GM12864 (cell line): ENCODE measurements around the gene MYCN.

Source experiments
- DNase-seq: peaks from one replicate; pipeline ENCODE4 v3.0.0-alpha.2; 2011; ENCODE audit warnings: low read depth
- H3K4me3 ChIP-seq: 2 replicates; pipeline ENCODE4 v1.5.1; 2011; ENCODE audit warnings: mild to moderate bottlenecking, low read depth, low read length, control low read depth
- TF ChIP-seq, protein P1 (sequence below): IDR thresholded peaks from 2 replicates; pipeline ENCODE4 v1.5.1; 2011; ENCODE audit warnings: low read depth, mild to moderate bottlenecking, moderate library complexity, low read length, control low read depth, inconsistent platforms; ENCODE audit errors: missing control alignments

The MYCN gene

DNA sequence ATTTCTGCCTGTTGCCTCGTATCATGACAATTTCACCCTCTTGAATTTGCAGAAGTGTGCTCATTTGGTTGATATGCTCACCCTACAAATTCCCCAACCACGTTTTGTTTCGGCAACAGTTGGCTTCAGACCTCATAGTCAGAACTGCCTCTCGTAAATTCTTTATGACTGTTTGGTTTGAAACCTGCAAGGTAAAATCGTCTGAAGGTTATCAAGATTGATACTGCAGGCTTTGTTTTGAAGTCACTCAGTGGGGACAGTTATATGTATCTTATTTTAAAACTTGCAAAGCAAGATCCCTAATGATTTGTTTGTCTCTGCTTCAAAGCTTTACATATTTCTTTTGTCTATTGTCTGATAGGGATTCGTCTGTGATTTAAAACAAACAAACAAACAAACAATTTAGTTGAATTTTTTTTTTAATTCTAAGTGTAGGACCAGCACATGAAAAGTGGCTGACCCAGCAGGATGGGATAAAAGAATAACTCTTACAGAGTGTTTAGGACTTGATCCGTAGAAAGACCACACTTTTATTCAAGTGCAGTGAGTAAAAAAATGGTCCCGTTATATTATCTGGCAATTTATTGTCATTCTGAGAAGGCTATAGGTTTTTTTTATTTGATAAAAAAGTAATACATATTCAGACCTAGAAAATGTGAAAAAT, 45.7 kb upstream of the MYCN start:
- TF ChIP-seq, protein P1, sequence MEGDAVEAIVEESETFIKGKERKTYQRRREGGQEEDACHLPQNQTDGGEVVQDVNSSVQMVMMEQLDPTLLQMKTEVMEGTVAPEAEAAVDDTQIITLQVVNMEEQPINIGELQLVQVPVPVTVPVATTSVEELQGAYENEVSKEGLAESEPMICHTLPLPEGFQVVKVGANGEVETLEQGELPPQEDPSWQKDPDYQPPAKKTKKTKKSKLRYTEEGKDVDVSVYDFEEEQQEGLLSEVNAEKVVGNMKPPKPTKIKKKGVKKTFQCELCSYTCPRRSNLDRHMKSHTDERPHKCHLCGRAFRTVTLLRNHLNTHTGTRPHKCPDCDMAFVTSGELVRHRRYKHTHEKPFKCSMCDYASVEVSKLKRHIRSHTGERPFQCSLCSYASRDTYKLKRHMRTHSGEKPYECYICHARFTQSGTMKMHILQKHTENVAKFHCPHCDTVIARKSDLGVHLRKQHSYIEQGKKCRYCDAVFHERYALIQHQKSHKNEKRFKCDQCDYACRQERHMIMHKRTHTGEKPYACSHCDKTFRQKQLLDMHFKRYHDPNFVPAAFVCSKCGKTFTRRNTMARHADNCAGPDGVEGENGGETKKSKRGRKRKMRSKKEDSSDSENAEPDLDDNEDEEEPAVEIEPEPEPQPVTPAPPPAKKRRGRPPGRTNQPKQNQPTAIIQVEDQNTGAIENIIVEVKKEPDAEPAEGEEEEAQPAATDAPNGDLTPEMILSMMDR, result no peak
- H3K4me3 ChIP-seq, result no peak overlapping the region
- no peak for DNase-seq

DNA sequence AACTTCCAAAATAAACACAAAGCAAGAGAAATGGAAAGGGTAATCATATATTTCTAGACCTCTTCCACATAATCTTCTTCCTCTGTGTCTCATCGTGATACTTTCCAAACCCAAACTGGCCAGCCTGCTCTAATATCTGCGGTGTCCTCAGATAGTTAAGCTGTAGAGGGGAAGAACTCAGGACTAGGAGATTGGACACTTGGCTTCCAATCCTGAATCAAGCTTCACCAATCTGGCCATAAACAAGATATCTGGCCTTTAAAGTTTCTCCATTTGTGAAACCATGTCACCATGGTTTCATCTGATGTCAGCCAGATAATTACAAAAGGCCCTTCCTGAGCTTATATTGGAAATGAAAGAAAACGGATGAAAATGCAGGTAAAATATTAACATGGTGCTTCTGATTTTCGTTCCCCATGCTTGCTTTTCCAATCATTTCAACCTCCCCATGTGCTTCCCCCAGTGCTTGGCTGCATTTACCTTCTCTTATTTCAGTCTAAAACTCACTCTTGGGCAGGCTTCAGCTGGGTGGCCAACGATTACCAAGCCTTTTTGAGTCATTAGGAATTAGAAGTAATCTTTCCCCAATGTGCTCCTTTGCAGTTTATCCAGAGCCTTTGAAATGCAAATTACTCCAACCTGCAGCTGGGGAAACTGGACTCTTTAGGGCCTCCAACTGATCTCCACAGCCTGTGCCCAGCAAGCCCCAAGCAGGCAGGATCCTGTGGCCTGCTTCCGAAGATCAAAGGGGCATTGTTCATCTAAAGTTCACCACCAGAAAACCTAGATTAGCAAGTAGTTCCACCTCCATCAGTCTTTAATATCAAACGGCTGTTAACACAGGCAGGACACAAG, 44.5 kb upstream of the MYCN start:
- TF ChIP-seq, protein P1, result no peak
- no peak overlapping the region for H3K4me3 ChIP-seq
- DNase-seq, result no peak

DNA sequence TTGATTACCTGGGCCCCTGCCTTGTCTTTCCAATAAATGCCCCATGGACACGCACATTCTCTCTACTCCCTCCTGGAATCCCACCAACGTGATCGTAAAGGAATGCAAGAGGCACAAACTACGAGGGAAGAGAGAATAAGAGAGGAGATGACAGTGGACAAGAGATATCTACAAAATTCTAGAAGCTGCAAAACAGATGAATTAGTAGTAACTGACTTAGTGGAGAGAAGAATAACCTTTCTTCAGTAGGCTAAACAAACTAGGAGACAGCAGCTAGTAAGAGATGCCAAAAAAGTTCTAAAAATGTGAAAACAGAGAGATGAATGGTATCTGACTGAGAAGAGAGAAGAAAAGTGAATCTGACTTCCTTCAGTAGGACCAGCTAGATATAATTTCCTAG, 43.5 kb upstream of the MYCN start:
- no peak overlapping the region for H3K4me3 ChIP-seq
- TF ChIP-seq, protein P1, result no peak
- DNase-seq, result no peak

DNA sequence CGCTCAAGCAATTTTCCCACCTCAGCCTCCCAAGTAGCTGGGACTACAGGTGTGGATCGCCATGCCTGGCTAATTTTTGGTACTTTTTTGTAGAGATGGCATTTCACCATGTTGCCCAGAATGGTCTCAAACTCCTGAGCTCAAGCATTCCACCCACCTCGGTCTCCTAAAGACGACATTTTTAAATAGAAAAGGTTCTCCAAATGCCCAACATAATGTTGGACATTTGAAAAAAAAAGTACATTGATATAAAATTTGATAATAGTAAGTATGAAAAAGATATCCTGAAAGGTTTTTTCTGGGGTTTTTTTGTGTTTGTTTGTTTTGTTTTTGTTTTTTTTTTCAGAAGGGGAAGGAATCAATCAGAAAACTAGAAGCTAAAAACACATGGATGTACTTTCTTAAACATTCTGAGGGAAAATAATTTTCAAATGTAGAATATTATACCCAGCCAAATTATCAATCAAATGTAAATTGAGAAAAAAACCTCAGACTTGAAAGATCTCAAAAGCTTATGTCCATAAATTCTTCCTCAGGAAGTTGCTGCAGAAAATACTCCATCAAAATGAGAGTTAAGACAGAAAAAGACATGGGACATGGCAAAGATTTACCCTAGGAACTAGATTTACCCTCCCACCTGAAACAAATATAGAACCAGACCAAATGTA, 42.8 kb upstream of the MYCN start:
- H3K4me3 ChIP-seq, result no peak overlapping the region
- DNase-seq, result no peak
- TF ChIP-seq, protein P1, result no peak

DNA sequence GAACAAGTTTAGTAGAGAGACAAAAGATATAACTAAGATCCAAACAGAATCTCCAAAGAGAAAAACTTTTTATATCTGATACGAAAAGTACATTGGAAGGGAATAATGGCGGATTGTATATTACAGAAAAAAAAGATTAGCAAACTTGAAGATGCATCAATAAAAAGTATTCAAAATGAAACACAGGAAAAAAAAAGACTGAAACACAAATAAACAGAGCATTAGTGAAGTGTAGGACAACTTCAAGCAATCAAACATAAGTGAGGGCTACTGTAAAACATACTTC, 41.1 kb upstream of the MYCN start:
- TF ChIP-seq, protein P1, result no peak
- H3K4me3 ChIP-seq, result no peak overlapping the region
- no peak for DNase-seq

DNA sequence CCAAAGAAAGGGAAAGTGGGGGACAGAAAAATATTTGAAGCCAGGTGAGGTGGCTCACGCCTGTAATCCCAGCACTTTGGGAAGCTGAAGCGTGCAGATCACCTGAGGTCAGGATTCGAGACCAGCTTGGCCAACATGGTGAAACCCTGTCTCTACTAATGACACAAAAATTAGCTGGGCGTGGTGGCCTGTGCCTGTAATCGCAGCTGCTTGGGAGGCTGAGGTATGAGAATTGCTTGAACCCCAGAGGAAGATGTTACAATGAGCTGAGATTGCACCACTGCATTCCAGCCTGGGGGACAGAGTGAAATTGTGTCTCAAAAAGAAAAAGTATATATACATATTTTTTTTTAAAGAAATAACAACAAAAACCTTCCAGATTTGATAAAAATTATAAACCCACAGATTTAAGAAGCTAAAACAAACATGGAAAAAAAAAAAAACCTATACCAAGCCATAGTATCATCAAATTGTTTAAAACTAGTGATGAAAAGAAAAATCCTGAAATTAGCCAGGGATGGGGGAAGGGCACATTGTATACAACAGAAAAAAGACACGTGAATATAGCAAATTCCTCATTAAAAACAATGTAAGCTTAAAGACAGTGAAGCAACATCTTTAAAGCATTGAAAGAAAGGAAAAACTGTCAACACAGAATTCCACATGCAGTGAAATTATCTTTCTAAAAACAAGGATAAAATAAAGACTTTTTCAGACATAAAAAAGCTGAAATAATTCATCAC, 40.4 kb upstream of the MYCN start:
- DNase-seq, result no peak
- TF ChIP-seq, protein P1, result no peak
- no peak overlapping the region for H3K4me3 ChIP-seq
